GM21360 (cell line): ENCODE measurements around the gene ANTXR1.
"Not testable (repeated sequence)": the region's sequence is repeated elsewhere in the genome, so short reads cannot be mapped to it uniquely, and the experiment has no call there.

Experiments
- ATAC-seq: cut with Tn5 transposase; IDR thresholded peaks from one replicate; pipeline ENCODE4 v1.9.1; 2021; ENCODE audit warnings: mild to moderate bottlenecking, moderate library complexity; ENCODE audit not compliant: unreplicated experiment

The ANTXR1 gene

DNA sequence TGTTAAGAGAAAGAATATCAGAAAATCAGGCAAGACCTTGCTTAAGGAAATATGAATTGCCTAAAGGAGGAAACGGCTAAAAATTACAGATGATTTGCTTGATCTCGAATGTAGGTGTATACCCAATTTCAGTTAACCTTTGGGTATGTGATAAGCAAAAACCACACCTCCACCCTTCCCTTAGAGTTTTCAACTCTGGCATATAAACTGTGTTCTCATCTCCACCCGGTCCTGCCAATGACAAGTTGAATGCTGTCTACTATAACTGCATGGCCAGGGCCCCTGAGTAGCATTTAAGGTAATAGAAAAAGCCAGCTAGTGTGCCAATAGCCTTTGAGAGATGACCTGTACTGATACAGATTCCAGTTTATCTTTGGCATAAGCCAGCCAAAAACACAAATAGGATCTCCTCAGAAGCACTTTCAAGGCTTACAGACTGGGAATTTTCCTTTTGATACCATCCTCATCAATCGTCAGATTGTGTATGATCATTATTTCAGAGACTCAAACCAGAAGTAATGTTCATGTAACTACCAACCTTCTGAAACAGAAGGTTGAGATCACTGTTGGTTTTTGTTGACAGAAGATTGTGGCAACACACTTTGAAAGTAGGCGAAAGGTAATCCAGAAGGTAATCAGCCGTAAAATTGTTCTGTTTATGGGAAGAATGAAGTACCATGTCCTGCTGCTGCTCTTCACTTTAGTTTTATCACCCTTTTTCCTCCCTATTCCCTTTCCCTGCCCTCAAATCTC is 211.0 kb downstream of the ANTXR1 start:
- no peak for ATAC-seq

DNA sequence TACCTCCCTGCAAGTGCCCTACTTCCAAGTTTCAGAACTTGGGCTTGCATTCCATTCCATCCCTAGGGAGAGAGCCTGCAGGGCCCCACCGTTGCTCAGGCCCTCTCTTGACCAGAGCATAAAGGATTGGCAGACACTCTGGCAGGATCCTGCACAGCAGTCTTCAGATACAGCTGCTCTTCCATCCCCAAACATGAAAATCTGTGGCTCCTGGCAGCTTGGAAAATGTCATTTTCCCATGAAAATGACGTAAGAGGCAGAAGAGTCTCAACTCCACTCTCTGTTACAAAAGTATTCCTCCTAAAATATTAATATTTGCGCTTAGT is 211.5 kb downstream of the ANTXR1 start:
- no peak for ATAC-seq

DNA sequence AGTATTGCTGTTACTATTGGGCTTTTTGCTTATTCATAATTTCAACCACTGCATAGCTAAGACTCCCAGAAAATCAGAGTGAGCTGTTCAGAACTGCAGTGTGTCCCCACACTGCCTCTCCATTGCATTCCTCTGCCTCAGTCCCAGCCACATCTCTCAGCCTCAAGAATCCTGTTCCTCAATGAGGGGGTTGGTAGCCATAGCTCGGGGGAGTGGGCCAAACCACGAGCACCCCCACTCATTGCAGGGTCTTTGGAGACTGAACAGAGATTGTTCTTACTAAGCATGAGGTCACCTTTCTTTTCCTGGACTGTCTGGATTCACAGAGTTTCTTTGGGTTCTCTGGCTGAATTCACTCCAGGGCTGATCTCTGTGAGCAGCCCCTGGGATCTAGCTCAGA is 213.0 kb downstream of the ANTXR1 start:
- ATAC-seq, result no peak

DNA sequence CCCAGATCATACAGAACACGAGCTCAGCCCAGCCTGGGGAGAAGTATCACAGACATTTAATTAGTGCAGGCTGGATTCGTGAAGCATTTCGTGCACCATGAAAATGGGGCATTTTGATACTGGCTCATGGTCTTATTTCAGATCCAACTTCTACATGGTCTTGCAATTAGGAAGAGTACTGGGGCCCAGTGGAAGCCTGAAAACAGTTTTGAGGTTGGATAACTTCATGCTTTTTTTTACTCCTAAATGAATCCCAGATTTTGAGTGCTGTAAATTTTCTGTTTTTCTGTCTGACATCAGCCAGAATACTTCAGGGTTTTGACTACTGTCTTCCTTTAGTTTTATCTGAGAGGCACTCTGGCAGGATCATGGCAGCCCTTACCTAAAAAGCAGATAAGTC is 213.9 kb downstream of the ANTXR1 start:
- no peak for ATAC-seq

GRCh38 chr2:69227716-69228115 is 214.7 kb downstream of the ANTXR1 start:
- ATAC-seq, result no peak

DNA sequence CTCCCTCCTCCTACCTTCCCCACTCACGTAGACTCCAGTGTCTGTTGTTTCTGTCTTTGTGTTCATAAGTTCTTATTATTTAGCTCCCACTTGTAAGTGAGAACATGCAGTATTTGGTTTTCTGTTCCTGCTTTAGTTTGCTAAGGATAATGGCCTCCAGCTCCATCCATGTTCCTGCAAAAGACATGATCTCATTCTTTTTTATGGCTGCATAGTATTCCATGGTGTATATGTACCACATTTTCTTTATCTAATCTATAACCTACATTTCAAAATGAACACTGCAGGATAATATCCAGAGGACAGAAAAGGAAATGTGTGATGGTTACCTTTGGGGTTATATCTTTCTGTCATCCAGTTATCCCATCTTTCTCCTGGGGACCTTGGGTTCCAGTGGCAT is 218.0 kb downstream of the ANTXR1 start:
- ATAC-seq, result not testable (repeated sequence)

DNA sequence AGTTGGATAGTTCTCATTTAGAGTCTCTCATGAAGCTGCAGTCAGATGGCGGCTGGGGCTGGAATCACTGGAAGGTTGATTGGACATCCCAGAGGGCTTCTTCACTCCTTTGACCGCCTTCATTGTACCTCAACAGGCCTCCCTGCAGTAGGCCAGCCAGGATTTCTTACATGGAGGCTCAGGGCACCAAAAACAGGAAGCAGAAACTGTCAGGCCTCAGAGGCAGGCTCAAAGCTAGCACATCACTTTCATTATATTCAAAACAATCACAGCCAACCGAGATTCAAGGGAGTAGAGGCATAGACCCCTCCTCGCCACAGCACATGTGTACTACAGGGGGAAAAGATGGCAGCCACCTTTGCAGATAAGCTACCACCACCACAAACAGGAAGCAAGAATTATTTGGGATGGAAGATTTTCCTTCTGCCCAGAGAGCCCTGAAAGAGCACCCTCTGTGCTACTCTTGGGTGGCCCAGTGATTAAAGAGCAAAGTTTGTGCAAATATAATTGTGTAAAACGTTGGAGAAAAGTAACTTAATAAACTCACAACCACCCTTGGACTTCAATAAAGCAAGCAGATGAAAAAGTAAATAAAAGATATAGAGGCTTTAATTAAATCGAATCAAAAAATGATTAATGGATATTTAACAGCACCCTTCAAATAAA is 218.8 kb downstream of the ANTXR1 start:
- ATAC-seq, result no peak

DNA sequence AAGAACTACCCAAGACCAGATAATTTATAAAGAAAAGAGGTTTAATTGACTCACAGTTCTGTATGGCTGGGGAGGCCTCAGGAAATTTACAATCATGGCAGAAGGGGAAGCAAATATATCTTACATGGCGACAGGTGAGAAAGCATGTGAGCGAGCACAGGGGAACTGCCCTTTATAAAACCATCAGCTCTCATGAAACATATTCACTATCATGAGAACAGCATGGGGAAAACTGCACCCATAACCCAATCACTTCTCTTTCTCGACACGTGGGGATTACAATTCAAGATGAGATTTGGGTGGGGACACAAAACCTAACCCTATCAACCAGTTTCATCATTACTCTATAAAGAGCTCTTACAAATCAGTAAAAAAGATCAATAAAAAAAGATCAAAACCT is 222.9 kb downstream of the ANTXR1 start:
- not testable (repeated sequence) for ATAC-seq

DNA sequence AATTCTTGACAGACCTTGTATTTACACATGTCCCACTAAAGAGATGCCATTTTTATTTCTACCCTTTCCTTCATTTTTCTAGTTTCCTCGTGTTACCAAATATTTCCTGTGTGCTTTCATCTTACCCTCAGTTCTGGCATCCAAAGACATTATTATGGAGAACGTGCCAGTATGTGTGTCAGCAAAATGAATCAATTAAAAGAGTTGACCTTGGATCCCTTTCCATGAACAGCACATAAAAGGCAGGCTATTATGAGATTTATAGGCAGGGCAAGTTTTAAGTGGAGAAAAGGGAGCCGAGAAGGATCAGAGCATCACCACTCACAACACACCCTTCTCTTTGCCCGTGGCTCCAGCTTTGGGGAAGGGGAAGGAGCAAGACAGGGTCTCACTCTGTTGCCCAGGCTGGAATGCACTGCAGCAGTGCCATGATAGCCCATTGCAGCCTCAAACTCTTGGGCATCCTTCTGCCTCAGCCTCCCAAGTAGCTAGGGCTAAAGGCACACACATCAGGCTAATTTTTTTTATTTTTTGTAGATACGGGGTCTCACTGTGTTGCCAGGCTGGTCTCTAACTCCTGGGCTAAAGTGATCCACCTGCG is 224.2 kb downstream of the ANTXR1 start:
- no peak for ATAC-seq

- ATAC-seq, result no peak
Measured at GRCh38 chr2:69238449-69239031, 225.6 kb downstream of the ANTXR1 start.

GRCh38 chr2:69241093-69241492 is 228.1 kb downstream of the ANTXR1 start:
- no peak for ATAC-seq

- ATAC-seq, result no peak
Measured at GRCh38 chr2:69241664-69242514, 228.9 kb downstream of the ANTXR1 start.

DNA sequence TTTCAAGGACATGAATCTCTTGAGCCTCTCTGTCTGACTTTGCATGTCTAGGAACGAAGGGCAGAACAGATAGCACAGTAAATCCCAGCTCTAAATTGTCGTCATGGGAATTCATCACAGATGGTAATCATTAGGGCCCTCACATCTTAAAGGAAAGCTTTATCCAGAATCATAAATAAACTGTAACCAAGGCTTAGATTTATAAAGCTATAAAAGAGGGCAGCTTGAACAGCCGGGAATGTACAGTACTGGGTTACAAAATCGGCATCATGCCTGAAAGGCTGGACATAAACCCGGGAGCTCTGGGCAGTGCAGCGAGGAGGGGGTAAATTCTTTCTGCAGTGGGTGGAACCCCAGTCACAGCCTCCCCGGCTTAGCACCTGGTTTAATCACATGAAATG is 229.7 kb downstream of the ANTXR1 start:
- ATAC-seq, result no peak

- ATAC-seq, result no peak
Measured at GRCh38 chr2:69243652-69244051, 230.7 kb downstream of the ANTXR1 start.

DNA sequence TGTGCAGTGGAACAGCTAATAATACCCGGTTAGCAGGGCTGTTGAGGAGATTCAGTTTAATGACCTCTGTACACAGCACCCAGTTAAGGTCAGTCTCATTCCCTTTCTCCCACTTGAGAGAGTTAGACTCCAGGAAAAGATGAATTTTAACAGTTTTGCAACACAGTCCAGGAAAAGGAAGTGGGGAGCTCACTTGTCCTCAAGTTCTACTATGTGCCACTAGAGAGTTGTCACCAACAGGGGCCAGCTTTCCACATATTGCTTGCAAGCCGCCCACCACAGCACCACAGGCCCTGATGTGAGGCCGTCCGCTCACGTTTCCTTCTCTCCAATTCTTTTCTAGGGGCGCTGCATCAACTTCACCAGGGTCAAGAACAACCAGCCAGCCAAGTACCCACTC is 231.9 kb downstream of the ANTXR1 start:
- ATAC-seq, result no peak

- no peak for ATAC-seq
Measured at GRCh38 chr2:69247583-69247982, 234.6 kb downstream of the ANTXR1 start.

DNA sequence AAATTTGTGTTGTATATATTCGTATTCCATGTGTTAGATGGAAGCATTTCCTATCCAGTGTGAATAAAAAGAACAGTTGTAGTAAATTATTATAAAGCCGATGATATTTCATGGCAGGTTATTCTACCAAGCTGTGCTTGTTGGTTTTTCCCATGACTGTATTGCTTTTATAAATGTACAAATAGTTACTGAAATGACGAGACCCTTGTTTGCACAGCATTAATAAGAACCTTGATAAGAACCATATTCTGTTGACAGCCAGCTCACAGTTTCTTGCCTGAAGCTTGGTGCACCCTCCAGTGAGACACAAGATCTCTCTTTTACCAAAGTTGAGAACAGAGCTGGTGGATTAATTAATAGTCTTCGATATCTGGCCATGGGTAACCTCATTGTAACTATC is 235.3 kb downstream of the ANTXR1 start:
- no peak for ATAC-seq

DNA sequence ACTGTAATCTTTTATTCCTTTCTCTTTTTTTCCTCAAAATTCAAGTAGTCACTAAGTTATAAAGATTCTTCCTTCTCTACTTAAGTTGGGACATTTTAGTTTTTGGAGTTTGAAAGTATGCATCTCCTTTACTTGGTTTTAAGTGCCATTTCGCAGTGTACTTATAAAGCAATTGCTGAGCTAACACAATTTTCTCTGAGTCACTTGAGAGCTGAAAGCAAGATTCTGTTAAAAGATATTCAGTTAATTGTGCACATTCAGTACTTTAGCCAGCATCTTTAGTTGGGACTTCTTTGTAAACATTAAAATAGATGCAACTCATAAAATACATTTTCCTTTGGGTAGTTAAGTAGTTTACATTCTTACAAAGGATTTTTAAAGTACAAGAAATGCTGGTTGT is 238.0 kb downstream of the ANTXR1 start:
- no peak for ATAC-seq

GRCh38 chr2:69251943-69252342 is 239.0 kb downstream of the ANTXR1 start:
- ATAC-seq, result no peak

DNA sequence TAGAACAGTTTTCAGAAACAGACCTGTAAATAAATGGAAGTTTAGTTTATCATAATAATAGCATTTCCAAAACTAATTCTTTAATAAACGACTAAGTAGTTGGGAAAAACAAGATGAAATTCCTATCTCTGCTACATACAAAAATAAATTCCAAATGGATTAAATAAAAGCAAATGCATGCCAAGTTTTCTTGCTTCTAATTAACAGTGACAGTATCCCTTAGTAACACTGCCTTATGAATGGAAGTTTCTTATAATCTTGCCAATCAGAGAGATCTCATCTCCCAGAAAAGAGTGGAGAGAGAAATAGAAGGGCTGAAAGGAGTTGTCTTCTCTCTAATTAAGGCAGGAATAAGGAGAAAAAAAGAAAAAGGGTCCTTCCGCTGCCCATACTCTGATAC is 240.1 kb downstream of the ANTXR1 start:
- no peak for ATAC-seq
